Left lung (tissue), 10 donors: ENCODE measurements around the gene ARV1. TPM values are rescaled to one million over a fixed set of nuclear protein-coding genes. Genes with fewer than 3 reads are reported as not detected.

Experiments
- ATAC-seq: fragments of 200-7000 bp; cut with Tn5 transposase; one replicate; pipeline ENCODE4 v1.9.1; 2020; ENCODE audit warnings: moderate library complexity
- DNase-seq, 4 donors: peaks; one replicate each; pipeline ENCODE4 v3.0.0-alpha.2; 2013 to 2020
- H3K27ac ChIP-seq, 2 donors: fragments of 200-600 bp; sonication (generic) in 1 of 2; one replicate each; pipeline versions ENCODE4 v1.5.0 to v1.8.0; 2020 to 2021
- H3K27me3 ChIP-seq, 2 donors: fragments of 200-600 bp; sonication (generic) in 1 of 2; one replicate each; pipeline versions ENCODE4 v1.5.0 to v1.8.0; 2020 to 2021
- H3K36me3 ChIP-seq, 2 donors: fragments of 200-600 bp; sonication (generic) in 1 of 2; one replicate each; pipeline versions ENCODE4 v1.5.0 to v1.8.0; 2020 to 2021
- H3K4me1 ChIP-seq, 2 donors: fragments of 200-600 bp; one replicate each; pipeline ENCODE4 v1.8.0; 2021
- H3K4me3 ChIP-seq, 2 donors: fragments of 200-600 bp; sonication (generic) in 1 of 2; one replicate each; pipeline versions ENCODE4 v1.5.0 to v1.8.0; 2020 to 2021; ENCODE audit warnings: mild to moderate bottlenecking in 1 of 2
- H3K9me3 ChIP-seq, 2 donors: fragments of 200-600 bp; sonication (generic) in 1 of 2; one replicate each; pipeline versions ENCODE4 v1.5.0 to v1.8.0; 2020 to 2021
- CTCF ChIP-seq, 2 donors: fragments of 200-600 bp; sonication (generic) in 1 of 2; IDR thresholded peaks; one replicate each; pipeline versions ENCODE4 v1.5.0 to v1.8.0; 2021; ENCODE audit warnings: antibody characterized with exemption in 2 of 2
- intact Hi-C, 2 donors: fragments of 100-400 bp; cut with DNase I; formaldehyde crosslinking; loops; one replicate each; pipeline versions ENCODE4 v1.11.2 to v1.14.2; 2022
- polyA plus RNA-seq, 6 donors: library from polyadenylated mRNA; unstranded; fragments of 120-200 nt; gene quantifications; one replicate each; pipeline ENCODE4 v1.2.1, GENCODE V29; 2013; ENCODE audit not compliant: insufficient read length in 6 of 6
- total RNA-seq, 2 donors: library from RNA; stranded (reverse); fragmentation: NEBNext Ultra II Directional; extraction: Animal tissue kit (Norgen Biotek cat#: 25700); gene quantifications; one replicate each; pipeline ENCODE4 v1.2.1, GENCODE V29; 2021
- donor health status: DM: no; HTN: yes; CAD: no.
- donor health status: DM: no; HTN: no; CAD: no.

The ARV1 gene
- total and polyA plus RNA-seq, 8 donors = 16.9 to 25.8 (median 23.3) TPM

- ATAC-seq (peak; percentile 22), DNase-seq (no peak)
- Histone ChIP-seq H3K9me3 (no peaks in the 10 kb centered on the region), H3K36me3 (peaks cover 0 to 11% of the 10 kb centered on the region in 2 donors), H3K4me1 (peaks cover 10 to 35% of the 10 kb centered on the region in 2 donors), H3K27me3 (no peaks in the 10 kb centered on the region), H3K27ac (peak overlapping the region in 1 of 2 donors; percentile 80), H3K4me3 (no peak overlapping the region)
- TF ChIP-seq CTCF (IDR thresholded peaks at IDR 0.05) = no peak
- intact Hi-C loops = no loop called here
Observed at GRCh38 chr1:230972855-230973271, 6.0 kb upstream of the ARV1 start.

GRCh38 chr1:230975636-230976035 lies 3.3 kb upstream of the ARV1 start:
- no peak for DNase-seq
- peaks cover 16 to 48% of the 10 kb centered on the region in 2 donors for H3K4me1 ChIP-seq
- TF ChIP-seq CTCF (IDR thresholded peaks at IDR 0.05) = no peak

GRCh38 chr1:230976360-230976759 lies 2.5 kb upstream of the ARV1 start:
- no peak for TF ChIP-seq CTCF (IDR thresholded peaks at IDR 0.05)
- Histone ChIP-seq H3K9me3 (no peaks in the 10 kb centered on the region), H3K4me1 (peaks cover 16 to 50% of the 10 kb centered on the region in 2 donors), H3K27ac (peak overlapping the region in 1 of 2 donors; percentile 82), H3K4me3 (no peak overlapping the region), H3K27me3 (no peaks in the 10 kb centered on the region), H3K36me3 (peaks cover 0 to 12% of the 10 kb centered on the region in 2 donors)
- intact Hi-C loops = no loop called here
- ATAC-seq (no peak), DNase-seq (no peak)

More at GRCh38 chr1:230975636-230976035, 3.3 kb upstream of the ARV1 start:
- H3K27me3 ChIP-seq = no peaks in the 10 kb centered on the region
- H3K36me3 ChIP-seq = peaks cover 0 to 11% of the 10 kb centered on the region in 2 donors
- no peaks in the 10 kb centered on the region for H3K9me3 ChIP-seq
- no peak overlapping the region for H3K27ac ChIP-seq
- no peak for ATAC-seq
- no peak overlapping the region for H3K4me3 ChIP-seq
- intact Hi-C loops = no loop called here

- no peak for TF ChIP-seq CTCF (IDR thresholded peaks at IDR 0.05)
- DNase-seq = no peak
- Histone ChIP-seq H3K36me3 (peaks cover 0 to 17% of the 10 kb centered on the region in 2 donors), H3K4me1 (peaks cover 16 to 48% of the 10 kb centered on the region in 2 donors), H3K27me3 (no peaks in the 10 kb centered on the region), H3K4me3 (peak overlapping the region; percentile 65 to 71), H3K27ac (peak overlapping the region; percentile 57 to 82), H3K9me3 (no peaks in the 10 kb centered on the region)
- intact Hi-C loops = no loop called here
- no peak for ATAC-seq
Observed at GRCh38 chr1:230976825-230977747, 1.8 kb upstream of the ARV1 start.

- Histone ChIP-seq H3K36me3 (peaks cover 0 to 20% of the 10 kb centered on the region in 2 donors), H3K4me1 (peaks cover 16 to 42% of the 10 kb centered on the region in 2 donors), H3K4me3 (peak overlapping the region; percentile 65 to 71), H3K27me3 (no peaks in the 10 kb centered on the region), H3K9me3 (no peaks in the 10 kb centered on the region), H3K27ac (peak overlapping the region; percentile 57 to 82)
- DNase-seq = peak in 2 of 4 donors; percentile 17 to 87
- peak; percentile 2 for ATAC-seq
- intact Hi-C loops = no loop called here
- no peak for TF ChIP-seq CTCF (IDR thresholded peaks at IDR 0.05)
Observed at GRCh38 chr1:230977761-230978490, 968 bp upstream of the ARV1 start.
